H9 (cell line): ENCODE results near the gene HYAL3. TPM values are rescaled to one million over a fixed set of nuclear protein-coding genes. Genes with fewer than 3 reads are reported as not detected.
"Not testable (repeated sequence)": the region's sequence is repeated elsewhere in the genome, so short reads cannot be mapped to it uniquely, and the experiment has no call there.

ENCODE experiments used
- DNase-seq: peaks from one replicate; pipeline ENCODE4 v3.0.0-alpha.2; 2017
- H2AFZ ChIP-seq: one replicate; pipeline ENCODE4 v1.6.1; 2013; ENCODE audit warnings: mild to moderate bottlenecking, low read length, control low read depth, moderate library complexity
- H2AK5ac ChIP-seq: 2 replicates; pipeline ENCODE4 v1.6.1; 2013; ENCODE audit warnings: low read length, control low read depth, mixed read lengths; ENCODE audit not compliant: insufficient read length
- H2BK120ac ChIP-seq: one replicate; pipeline ENCODE4 v1.6.1; 2013; ENCODE audit warnings: low read depth, mild to moderate bottlenecking, low read length, control low read depth, inconsistent platforms; ENCODE audit not compliant: poor library complexity, severe bottlenecking
- H2BK12ac ChIP-seq: 2 replicates; pipeline ENCODE4 v1.6.1; 2013; ENCODE audit warnings: low read length, control low read depth, mixed read lengths, low read depth; ENCODE audit not compliant: insufficient read length
- H2BK15ac ChIP-seq: 2 replicates; pipeline ENCODE4 v1.6.1; 2013; ENCODE audit warnings: low read depth, low read length, control low read depth
- H2BK20ac ChIP-seq: one replicate; pipeline ENCODE4 v1.6.1; 2013; ENCODE audit warnings: low read depth, mild to moderate bottlenecking, low read length, control low read depth, inconsistent platforms; ENCODE audit not compliant: poor library complexity, severe bottlenecking
- H2BK5ac ChIP-seq: 2 replicates; pipeline ENCODE4 v1.6.1; 2013; ENCODE audit warnings: low read length, control low read depth, mixed read lengths; ENCODE audit not compliant: insufficient read length
- H3K14ac ChIP-seq: 2 replicates; pipeline ENCODE4 v1.6.1; 2013; ENCODE audit warnings: low read length, control low read depth; ENCODE audit not compliant: insufficient read depth
- H3K18ac ChIP-seq: 2 replicates; pipeline ENCODE4 v1.6.1; 2013; ENCODE audit warnings: low read depth, mild to moderate bottlenecking, mixed read lengths, low read length, control low read depth; ENCODE audit not compliant: insufficient read length
- H3K23ac ChIP-seq: 2 replicates; pipeline ENCODE4 v1.6.1; 2013; ENCODE audit warnings: low read length, control low read depth, mixed read lengths, low read depth; ENCODE audit not compliant: insufficient read length
- H3K23me2 ChIP-seq: 2 replicates; pipeline ENCODE4 v1.6.1; 2013; ENCODE audit warnings: low read depth, mild to moderate bottlenecking, mixed read lengths, low read length, control low read depth; ENCODE audit not compliant: insufficient read length, poor library complexity, severe bottlenecking
- H3K27ac ChIP-seq: 2 replicates; pipeline ENCODE4 v1.5.1; 2013; ENCODE audit warnings: low read length, control low read depth, mixed read lengths, low read depth; ENCODE audit not compliant: insufficient read length
- H3K27me3 ChIP-seq: 2 replicates; pipeline ENCODE4 v1.6.1; 2013; ENCODE audit warnings: low read length, control low read depth, inconsistent platforms; ENCODE audit not compliant: insufficient read depth
- H3K4ac ChIP-seq: 2 replicates; pipeline ENCODE4 v1.6.1; 2013; ENCODE audit warnings: low read depth, mild to moderate bottlenecking, control low read depth, inconsistent platforms, low read length, moderate library complexity
- H3K4me1 ChIP-seq: 2 replicates; pipeline ENCODE4 v1.6.1; 2013; ENCODE audit warnings: low read length, control low read depth, inconsistent platforms; ENCODE audit not compliant: insufficient read depth
- H3K4me2 ChIP-seq: 2 replicates; pipeline ENCODE4 v1.6.1; 2013; ENCODE audit warnings: low read length, control low read depth, mixed read lengths; ENCODE audit not compliant: insufficient read length, insufficient read depth
- H3K56ac ChIP-seq: 2 replicates; pipeline ENCODE4 v1.6.1; 2013; ENCODE audit warnings: low read depth, mild to moderate bottlenecking, mixed read lengths, low read length, control low read depth; ENCODE audit not compliant: insufficient read length
- H3K79me1 ChIP-seq: 2 replicates; pipeline ENCODE4 v1.6.1; 2013; ENCODE audit warnings: low read depth, mild to moderate bottlenecking, moderate library complexity, low read length, control low read depth, inconsistent platforms; ENCODE audit not compliant: insufficient read depth, poor library complexity, severe bottlenecking
- H3K79me2 ChIP-seq: 2 replicates; pipeline ENCODE4 v1.6.1; 2013; ENCODE audit warnings: low read length, control low read depth, inconsistent platforms; ENCODE audit not compliant: insufficient read depth
- H3K9ac ChIP-seq: 2 replicates; pipeline ENCODE4 v1.6.1; 2013; ENCODE audit warnings: low read length, control low read depth, mixed read lengths; ENCODE audit not compliant: insufficient read length; ENCODE audit errors: extremely low read depth
- H3K9me3 ChIP-seq: one replicate; pipeline ENCODE4 v1.6.1; 2013; ENCODE audit warnings: low read depth, low read length, inconsistent platforms; ENCODE audit not compliant: control insufficient read depth
- H3T11ph ChIP-seq: one replicate; pipeline ENCODE4 v1.6.1; 2013; ENCODE audit warnings: mild to moderate bottlenecking, low read length, control low read depth, inconsistent platforms
- H4K20me1 ChIP-seq: one replicate; pipeline ENCODE4 v1.6.1; 2013; ENCODE audit not compliant: control insufficient read depth, insufficient read length, insufficient read depth
- H4K5ac ChIP-seq: 2 replicates; pipeline ENCODE4 v1.6.1; 2013; ENCODE audit warnings: low read depth, mild to moderate bottlenecking, mixed read lengths, low read length, control low read depth; ENCODE audit not compliant: insufficient read length
- H4K8ac ChIP-seq: replicated peaks from 2 replicates; pipeline ENCODE4 v1.6.1; 2013; ENCODE audit warnings: low read length, control low read depth, mixed read lengths, low read depth; ENCODE audit not compliant: insufficient read length
- H4K91ac ChIP-seq: 2 replicates; pipeline ENCODE4 v1.6.1; 2013; ENCODE audit warnings: low read depth, mild to moderate bottlenecking, moderate library complexity, mixed read lengths, low read length, control low read depth; ENCODE audit not compliant: insufficient read length
- H3K27ac Mint-ChIP-seq, 3 experiments: 2 replicates in 2 of 3; 3 replicates in 1 of 3; pipeline ENCODE4 v1.8.0; 2020 to 2021; ENCODE audit warnings: mixed read lengths in 3 of 3, mild to moderate bottlenecking in 1 of 3, moderate library complexity in 1 of 3
- H3K27me3 Mint-ChIP-seq: 2 replicates; pipeline ENCODE4 v1.8.0; 2021; ENCODE audit warnings: low read depth, mild to moderate bottlenecking, moderate library complexity, mixed read lengths
- H3K36me3 Mint-ChIP-seq, 3 experiments: 2 replicates in 2 of 3; 3 replicates in 1 of 3; pipeline ENCODE4 v1.8.0; 2020 to 2021; ENCODE audit warnings: low read depth in 3 of 3, mixed read lengths in 3 of 3; ENCODE audit not compliant: insufficient read depth in 1 of 3
- H3K4me1 Mint-ChIP-seq, 2 experiments: 2 replicates each; pipeline ENCODE4 v1.8.0; 2020; ENCODE audit warnings: mixed read lengths in 2 of 2
- H3K4me3 Mint-ChIP-seq, 2 experiments: 2 replicates in 1 of 2; 3 replicates in 1 of 2; pipeline ENCODE4 v1.8.0; 2020 to 2021; ENCODE audit warnings: mild to moderate bottlenecking in 2 of 2, mixed read lengths in 2 of 2, moderate library complexity in 1 of 2
- H3K9me3 Mint-ChIP-seq, 2 experiments: 2 replicates in 1 of 2; 3 replicates in 1 of 2; pipeline ENCODE4 v1.8.0; 2020; ENCODE audit warnings: mild to moderate bottlenecking in 2 of 2, mixed read lengths in 2 of 2, moderate library complexity in 1 of 2
- WGBS: extraction: QIAGEN DNeasy Blood & Tissue Kit; methylation state at CpG from one replicate; pipeline ENCODE4 v1.1.7; 2013; ENCODE audit warnings: missing lambda C conversion rate, low lambda C conversion rate, mixed read lengths; ENCODE audit not compliant: insufficient read length; ENCODE audit errors: extremely low coverage; 5-methylcytosine and 5-hydroxymethylcytosine counted together
- total RNA-seq: library from RNA; stranded (reverse); gene quantifications from 2 replicates; pipeline ENCODE4 v1.2.1, GENCODE V29; 2021
- TF ChIP-seq, protein P1 (sequence below): fragments of 200-600 bp; sonication (generic); conservative IDR thresholded peaks from 3 replicates; pipeline ENCODE4 v1.8.0; 2021; ENCODE audit warnings: antibody characterized with exemption, mild to moderate bottlenecking

Gene HYAL3
- total RNA-seq, 1 experiment from 2014 or later, result 3.1 TPM

DNA sequence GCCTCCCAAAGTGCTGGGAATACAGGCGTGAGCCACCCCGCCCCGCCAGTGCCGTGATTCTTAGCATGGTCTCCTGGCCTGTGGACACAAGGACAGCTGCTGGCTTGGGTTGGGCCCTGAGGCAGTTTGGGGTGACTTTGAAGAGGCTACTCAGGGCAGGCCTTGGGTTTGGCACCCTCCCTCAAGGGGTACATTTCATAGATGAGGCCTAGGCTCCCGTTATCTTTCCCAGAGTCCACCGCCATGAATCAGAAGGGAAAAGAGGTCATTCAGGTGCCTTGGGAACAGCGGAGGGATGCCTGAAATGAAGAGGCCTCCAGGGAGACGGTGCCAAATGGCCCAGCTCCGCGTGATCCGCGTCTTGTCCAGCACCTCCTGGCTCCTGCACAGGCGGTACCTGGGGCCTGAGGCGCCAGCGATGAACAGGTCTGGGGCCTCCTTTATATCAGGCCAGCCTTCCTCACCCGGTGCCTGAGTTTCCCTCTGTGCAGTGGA lies 53.9 kb downstream of the HYAL3 start:
- no peak overlapping the region for H3K4ac ChIP-seq
- peaks cover 3% of the 10 kb centered on the region for H4K20me1 ChIP-seq
- H4K8ac ChIP-seq, result no peak overlapping the region
- H2BK5ac ChIP-seq, result no peak overlapping the region
- H3K9me3 Mint-ChIP-seq, result no peaks in the 10 kb centered on the region
- no peak overlapping the region for H2BK120ac ChIP-seq
- no peak overlapping the region for H3K23ac ChIP-seq
- no peak overlapping the region for H3K27ac ChIP-seq
- H3K23me2 ChIP-seq, result peaks cover 3% of the 10 kb centered on the region
- no peak overlapping the region for H4K91ac ChIP-seq
- H3K27ac Mint-ChIP-seq, result peak overlapping the region; percentile 94; a peak in 6 of 7 replicates
- peaks cover 10% of the 10 kb centered on the region; the same call in 1 of the 2 replicates for H3K4me1 ChIP-seq
- H2BK12ac ChIP-seq, result no peak overlapping the region
- H3K79me2 ChIP-seq, result peaks cover 28% of the 10 kb centered on the region; the same call in 1 of the 2 replicates
- no peak overlapping the region for H2BK20ac ChIP-seq
- peak overlapping the region in 1 of 2 experiments; percentile 56; a peak in 1 of 5 replicates for H3K4me3 Mint-ChIP-seq
- no peak overlapping the region for H3K9ac ChIP-seq
- TF ChIP-seq, protein P1, sequence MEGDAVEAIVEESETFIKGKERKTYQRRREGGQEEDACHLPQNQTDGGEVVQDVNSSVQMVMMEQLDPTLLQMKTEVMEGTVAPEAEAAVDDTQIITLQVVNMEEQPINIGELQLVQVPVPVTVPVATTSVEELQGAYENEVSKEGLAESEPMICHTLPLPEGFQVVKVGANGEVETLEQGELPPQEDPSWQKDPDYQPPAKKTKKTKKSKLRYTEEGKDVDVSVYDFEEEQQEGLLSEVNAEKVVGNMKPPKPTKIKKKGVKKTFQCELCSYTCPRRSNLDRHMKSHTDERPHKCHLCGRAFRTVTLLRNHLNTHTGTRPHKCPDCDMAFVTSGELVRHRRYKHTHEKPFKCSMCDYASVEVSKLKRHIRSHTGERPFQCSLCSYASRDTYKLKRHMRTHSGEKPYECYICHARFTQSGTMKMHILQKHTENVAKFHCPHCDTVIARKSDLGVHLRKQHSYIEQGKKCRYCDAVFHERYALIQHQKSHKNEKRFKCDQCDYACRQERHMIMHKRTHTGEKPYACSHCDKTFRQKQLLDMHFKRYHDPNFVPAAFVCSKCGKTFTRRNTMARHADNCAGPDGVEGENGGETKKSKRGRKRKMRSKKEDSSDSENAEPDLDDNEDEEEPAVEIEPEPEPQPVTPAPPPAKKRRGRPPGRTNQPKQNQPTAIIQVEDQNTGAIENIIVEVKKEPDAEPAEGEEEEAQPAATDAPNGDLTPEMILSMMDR, result no peak
- no CpG with 5 or more reads among the region's 16 CpGs for WGBS
- peaks cover 58 to 71% of the 10 kb centered on the region in 2 experiments for H3K4me1 Mint-ChIP-seq
- H3K4me2 ChIP-seq, result peak overlapping the region; percentile 9
- no peak overlapping the region for H2AK5ac ChIP-seq
- no peaks in the 10 kb centered on the region for H3K27me3 ChIP-seq
- H3K18ac ChIP-seq, result peak overlapping the region; percentile 41
- no peak overlapping the region for H2AFZ ChIP-seq
- no peak overlapping the region for H3T11ph ChIP-seq
- H3K27me3 Mint-ChIP-seq, result no peaks in the 10 kb centered on the region
- H2BK15ac ChIP-seq, result no peak overlapping the region
- no peak overlapping the region for H4K5ac ChIP-seq
- DNase-seq, result no peak
- H3K9me3 ChIP-seq, result no peaks in the 10 kb centered on the region
- peaks cover 14% of the 10 kb centered on the region for H3K79me1 ChIP-seq
- no peak overlapping the region for H3K56ac ChIP-seq
- peak overlapping the region; percentile 75 for H3K14ac ChIP-seq
- peaks cover 6 to 25% (median 23%) of the 10 kb centered on the region in 3 experiments for H3K36me3 Mint-ChIP-seq

DNA sequence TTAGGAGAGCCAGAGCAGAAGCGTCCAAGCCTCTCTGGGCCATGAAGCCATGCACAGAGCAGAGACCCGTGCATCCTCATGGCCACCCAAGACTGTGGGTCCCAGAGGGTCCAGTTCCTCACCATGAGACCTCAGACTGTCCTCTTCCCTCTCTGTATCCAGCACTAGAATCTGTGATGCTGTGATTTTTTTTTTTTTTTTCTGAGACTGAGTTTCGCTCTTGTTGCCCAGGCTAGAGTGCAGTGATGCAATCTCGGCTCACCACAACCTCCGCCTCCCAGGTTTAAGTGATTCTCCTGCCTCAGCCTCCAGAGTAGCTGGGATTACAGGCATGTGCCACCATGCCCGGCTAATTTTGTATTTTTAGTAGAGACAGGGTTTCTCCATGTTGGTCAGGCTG lies 54.4 kb downstream of the HYAL3 start:
- not testable (repeated sequence) for H2BK120ac ChIP-seq, H2BK5ac ChIP-seq, H3K23me2 ChIP-seq, H3T11ph ChIP-seq, H4K20me1 ChIP-seq, H3K4ac ChIP-seq, H4K91ac ChIP-seq, DNase-seq, H3K56ac ChIP-seq, H3K9me3 Mint-ChIP-seq, H3K4me3 Mint-ChIP-seq, H2BK20ac ChIP-seq, H4K5ac ChIP-seq, H2BK15ac ChIP-seq, H3K9me3 ChIP-seq, H3K4me2 ChIP-seq, H3K27me3 ChIP-seq, H3K23ac ChIP-seq, H3K14ac ChIP-seq, H3K27ac ChIP-seq, H3K27me3 Mint-ChIP-seq, H3K9ac ChIP-seq, H2AFZ ChIP-seq, H2BK12ac ChIP-seq, H3K18ac ChIP-seq, H4K8ac ChIP-seq, H2AK5ac ChIP-seq
- H3K27ac Mint-ChIP-seq, result peak overlapping the region; percentile 81 to 94 (median 88); a peak in 6 of 7 replicates
- Histone ChIP-seq H3K79me2 (peaks cover 28% of the 10 kb centered on the region; the same call in 1 of the 2 replicates), H3K4me1 (peaks cover 15% of the 10 kb centered on the region; the same call in 1 of the 2 replicates), H3K79me1 (peaks cover 14% of the 10 kb centered on the region)
- peaks cover 61 to 73% of the 10 kb centered on the region in 2 experiments for H3K4me1 Mint-ChIP-seq
- WGBS, result no CpG with 5 or more reads among the region's 6 CpGs
- H3K36me3 Mint-ChIP-seq, result peaks cover 4 to 24% (median 23%) of the 10 kb centered on the region in 3 experiments; a peak in 5 of 7 replicates
